HG03520 (cell line): ENCODE results near the gene PTP4A1.

Experiments
- ATAC-seq: cut with Tn5 transposase; IDR thresholded peaks from one replicate; pipeline ENCODE4 v1.9.1; 2021; ENCODE audit warnings: mild to moderate bottlenecking, moderate library complexity; ENCODE audit not compliant: unreplicated experiment

Gene PTP4A1

DNA sequence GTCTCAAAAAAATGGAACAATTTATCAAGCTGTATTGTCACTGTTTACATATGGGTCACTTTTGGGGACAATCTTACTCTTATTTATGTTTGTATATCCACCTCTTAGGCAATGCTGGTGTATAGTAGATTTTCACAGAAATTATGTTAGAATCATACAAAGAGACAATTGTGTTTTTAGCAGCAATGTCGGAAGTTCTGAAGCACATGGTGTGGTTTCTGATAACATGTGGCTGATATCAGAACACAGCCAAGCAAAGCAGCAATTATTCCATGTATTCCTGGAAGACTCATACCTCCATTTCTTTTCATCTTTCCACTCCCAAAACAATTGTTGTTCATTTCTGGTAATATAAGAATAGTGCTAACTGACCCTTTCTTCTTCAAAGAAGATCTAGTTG, 17.5 kb upstream of the PTP4A1 start:
- no peak for ATAC-seq

DNA sequence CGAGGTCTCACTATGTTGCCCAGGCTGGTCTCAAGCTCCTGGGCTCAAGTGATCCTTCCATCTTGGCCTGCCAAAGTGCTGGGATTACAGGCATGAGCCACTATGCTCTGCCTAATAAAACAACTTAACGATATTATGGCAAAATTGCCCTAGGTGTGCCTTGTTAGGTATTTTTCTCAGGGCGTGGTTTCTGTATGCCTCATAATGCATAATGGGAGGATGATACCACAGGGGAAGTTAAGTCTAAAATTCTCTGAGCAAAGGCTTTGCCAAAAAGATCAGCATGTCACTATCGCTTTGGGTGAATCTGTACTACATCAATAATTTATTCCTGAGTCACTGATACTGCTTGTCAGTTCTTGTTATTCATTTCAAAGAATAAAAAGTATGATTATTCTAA, 15.9 kb upstream of the PTP4A1 start:
- ATAC-seq = no peak

DNA sequence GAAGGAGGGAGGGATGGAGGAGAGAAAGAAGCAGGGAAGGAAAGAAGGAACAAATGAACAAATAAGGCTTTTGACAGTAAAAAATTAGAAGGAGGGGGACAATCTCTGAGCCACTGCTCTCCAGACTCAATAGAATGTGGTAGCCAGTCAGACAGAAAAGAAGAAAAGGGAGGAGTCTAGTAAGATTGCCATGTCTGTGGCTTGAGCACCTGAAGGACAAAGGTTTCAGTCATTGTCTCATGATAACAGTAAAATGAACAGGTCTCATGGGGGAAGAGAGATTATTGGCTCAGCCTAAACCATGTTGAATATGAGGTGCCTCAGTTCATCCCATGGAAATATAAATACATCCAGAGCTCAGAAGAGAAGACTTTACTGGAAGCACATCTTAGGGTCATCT, 14.0 kb upstream of the PTP4A1 start:
- peak; percentile 76 for ATAC-seq

DNA sequence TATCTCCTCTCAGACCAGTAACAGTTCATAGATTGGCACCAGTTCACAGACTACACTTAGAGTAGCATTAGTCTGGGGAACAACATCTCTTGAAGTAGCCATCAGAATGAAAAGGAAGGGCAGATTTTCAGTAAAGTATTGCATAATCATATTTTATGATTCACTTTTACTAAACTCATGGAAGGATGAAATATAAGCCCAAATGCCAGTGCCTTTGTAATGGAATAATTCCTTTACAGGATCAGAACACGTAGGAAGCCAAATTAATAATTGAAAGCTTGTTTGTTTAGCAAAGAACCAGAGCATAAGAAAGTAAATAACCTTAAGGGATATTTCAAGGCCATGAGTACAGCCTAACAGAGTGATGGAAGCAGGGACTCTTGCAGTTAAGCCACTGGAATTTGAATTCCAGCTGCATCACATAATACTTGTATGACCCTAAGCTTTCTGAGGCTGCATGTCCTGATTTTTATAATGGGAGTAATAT, 11.4 kb upstream of the PTP4A1 start:
- no peak for ATAC-seq

DNA sequence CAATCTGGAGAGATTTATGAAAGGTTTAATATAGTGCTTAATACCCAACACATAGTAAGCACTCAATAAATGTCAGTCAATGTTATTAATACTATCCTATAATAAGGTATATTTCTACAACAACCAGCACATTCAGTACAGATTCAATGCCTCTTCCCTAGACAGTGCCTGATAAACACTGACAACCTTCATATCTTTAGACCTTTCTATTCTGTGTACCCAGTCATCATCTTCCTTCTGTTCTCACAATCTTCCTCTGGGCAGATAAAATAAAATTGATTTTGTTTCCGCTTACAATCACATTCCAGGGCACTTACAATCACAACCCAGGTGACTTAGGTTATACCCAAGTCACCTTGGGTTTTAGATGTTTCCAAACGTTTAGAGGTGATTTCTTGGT, 11.0 kb upstream of the PTP4A1 start:
- no peak for ATAC-seq

DNA sequence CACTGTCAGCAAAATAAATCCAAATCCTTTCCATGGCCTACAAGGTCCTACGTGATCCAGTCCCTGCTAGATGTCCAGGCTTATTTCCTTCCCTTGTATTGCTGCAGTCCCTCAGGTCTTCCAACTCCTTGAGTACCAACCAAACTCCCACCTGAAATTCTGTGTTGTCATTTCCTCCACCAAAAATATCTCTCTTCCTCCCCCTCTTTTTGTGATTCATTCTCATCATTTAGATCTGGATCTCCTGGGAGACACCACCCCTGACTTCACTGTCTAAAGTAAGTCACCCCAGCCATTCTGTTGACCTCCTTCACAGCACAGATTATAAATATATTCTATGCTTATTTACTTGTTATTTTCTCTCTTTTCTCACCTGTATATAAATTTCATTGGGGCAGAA, 9.0 kb upstream of the PTP4A1 start:
- no peak for ATAC-seq

DNA sequence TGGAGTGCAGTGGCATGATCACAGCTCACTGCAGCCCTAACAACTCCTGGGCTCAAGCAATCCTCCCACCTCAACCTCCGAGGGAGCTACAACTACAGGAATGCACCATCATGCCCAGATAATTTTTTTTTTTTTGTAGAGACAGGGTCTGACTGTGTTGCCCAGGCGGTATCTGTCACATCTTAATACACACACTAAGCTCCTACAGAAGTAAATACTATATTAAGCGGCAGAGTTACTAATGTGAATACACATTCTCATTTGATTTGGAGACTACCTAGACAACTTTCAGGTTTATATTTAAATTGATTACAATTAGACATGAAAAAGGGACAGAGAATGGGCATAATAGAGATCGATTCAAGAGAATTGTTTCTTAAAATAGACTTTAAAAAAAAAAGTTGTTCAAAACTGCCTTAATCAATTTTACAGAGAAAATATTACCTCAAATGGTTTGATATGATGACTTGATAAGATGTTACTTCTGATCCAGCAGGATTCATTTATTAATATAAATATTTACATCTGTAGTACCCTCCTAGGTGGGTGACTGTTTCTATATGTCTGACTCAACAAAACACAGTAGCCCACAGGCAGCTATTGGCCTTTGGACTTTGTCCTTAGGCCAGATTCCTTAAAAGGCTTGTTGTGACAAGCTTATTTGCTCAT, 7.1 kb upstream of the PTP4A1 start:
- no peak for ATAC-seq

DNA sequence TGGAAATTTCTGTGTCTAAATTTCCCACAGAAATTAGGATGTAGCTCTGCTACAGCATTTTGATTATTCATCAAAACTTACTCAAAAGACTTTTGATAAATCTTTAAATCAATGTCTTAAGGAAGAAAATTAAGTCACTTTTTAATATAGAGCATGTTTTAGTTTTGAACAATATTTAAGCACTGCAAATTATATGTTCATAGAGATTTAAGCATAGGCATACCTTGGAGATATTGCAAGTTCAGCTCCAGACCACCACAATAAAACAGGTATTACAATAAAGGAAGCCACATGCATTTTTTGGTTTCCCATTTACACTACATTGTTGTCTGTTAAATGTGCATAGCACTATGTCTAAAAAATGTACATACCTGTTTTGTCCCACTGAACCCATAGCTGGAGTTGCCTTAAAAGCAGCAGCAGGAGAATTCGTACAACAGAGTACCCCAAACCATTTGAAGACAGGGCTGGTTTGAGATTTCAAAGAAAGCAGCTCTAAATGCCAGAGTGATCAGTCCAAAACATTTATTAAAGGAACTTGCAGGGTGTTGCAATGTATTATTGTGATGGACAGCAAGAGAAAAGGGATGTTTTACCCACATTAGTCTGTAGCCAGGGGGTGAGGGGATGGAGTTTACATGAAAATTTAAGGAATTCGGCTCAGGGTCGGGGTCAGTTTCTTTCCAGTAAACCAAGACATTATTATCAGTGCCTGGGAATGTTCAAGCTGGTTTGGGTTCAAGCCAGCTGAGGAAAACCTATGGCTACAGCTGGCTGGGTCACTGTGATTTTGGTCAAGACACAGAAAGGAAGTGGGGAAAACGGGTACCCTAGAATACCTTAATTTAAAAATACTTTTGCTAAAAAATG, 6.3 kb upstream of the PTP4A1 start:
- ATAC-seq = no peak

DNA sequence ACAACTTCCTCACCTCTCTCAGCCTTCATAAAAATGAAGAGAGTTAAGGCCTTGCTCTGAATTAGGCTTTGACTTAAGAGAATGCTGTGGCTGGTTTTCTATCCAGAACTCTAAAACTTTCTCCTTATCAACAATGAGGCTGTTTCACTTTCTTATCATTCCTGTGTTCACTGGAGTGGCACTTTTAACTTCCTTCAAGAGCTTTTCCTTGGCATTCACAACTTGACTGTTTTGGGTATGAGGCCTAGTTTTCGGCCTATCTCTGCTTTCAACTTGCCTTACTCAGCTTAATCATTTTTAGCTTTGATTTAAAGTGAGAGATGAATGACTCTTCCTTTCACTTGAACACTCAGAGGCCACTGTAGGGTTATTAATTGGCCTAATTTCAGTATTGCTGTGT, 4.3 kb upstream of the PTP4A1 start:
- no peak for ATAC-seq

DNA sequence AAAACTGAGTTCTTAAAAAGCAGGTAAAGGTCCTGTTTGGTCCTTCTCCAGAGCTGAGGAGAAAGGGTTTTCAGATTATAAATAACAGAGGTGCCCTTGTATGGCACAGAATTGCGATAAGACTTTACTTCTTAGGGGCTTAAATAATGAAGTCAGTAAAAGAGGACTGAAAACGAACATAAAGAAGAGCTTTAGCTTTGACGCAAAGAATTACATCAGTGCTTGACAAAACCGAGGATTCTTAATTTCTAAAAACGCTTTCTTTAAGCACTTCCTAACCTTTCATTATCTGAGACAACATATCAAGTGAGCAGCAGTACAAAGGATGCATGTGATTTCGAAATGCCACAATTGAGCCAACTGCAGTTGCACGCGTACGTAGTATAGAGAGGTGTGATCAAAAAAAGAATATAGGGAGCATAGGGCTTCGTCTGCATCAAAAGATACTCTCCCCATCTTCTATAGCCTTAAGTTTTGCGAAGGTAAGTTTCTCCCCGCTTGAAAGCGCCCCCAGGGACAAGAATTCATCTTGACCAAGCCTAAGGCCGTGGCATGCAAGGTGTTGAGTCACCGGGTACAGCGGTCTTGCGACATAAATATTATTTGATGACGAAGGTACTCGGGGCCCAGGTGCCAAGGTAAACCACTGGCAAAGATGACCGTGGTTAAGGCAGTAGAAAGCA, 778 bp upstream of the PTP4A1 start:
- peak; percentile 3 for ATAC-seq

DNA sequence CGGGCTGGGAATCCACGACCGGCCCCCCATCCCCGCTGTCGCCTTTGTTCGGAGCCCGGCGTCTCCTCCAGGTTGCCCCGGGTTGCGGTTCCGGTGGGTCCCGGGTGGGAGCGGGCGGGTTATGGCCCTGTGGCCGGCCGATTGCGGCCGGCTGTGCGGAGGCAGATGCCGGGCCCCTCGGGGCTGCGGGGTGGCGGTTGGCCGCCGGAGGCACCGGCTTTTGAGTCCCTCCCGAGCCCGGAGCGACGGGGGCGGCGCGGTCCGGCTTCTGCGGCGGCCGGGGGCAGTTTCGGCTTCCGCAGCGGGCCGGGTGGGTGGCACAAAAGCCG, 431 bp downstream of the PTP4A1 start:
- ATAC-seq = no peak

DNA sequence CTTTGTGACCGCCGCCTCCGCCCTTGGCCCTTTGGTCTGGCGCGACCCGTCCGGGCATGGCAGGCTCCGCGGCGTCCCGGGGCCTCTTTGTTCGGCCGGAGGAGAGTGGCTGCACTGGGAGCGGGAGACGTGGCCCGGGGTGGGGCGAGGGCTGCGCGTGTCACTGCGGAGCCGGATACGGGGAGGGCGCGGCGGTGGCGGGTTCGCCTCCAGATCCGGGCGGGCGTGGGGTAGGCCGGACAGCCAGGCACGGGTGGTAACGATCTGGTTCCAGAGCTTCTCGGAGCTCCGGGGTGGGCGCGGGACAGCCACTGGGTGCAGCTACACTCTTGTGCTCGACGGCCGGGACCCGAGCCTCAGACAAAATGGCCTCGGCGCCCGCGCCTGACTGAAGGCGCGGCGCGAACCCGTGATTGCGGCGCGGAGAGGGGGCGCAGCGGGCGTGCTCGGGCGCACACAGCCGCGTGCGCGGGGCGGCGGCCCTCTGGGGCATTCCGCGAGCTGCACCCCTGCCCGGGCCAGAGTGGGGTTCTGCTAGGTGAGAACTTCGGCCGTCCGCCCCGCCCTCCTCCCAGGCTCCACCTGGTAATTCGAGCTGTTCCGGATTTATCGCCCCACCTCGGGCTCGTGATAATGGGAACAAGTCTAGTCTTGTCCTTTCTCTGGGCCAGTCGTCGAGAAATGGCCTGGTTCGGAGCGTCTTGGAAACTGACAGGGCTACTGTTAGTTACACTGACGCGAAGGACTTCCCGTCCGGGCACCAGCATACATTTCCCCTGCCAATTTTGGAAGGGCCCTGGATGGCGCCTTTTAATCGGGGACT, 1.0 kb downstream of the PTP4A1 start:
- peak; percentile 39 for ATAC-seq

DNA sequence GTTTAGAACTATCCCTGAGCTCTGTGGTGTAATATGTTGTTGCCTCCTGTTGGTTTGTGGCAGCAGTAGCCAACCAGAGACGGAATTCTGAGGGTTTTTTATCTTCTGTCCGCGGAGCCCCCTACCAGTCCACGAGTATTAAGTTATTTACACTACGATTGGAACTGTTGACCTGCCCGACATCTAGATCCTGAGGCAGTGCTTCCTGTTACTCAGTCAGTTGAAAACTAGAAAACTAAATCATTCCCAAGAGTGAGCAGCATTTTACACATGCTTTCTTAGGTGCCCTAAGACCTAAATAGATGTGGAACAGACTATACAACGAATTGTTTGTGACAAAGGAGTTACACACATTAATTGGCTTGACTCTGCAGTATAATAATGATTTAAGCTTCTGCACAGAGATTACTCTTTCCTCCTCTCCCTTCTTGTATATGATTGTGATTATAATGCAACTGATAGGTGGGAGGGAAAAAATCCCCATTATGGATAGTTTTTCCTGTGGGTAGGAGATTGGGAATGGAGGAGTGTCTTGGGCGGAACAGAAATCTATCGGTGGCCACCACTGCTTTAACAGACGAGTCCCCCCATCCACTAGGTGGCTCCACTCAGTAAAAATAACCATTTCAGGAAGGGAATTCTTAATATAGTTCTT, 1.7 kb downstream of the PTP4A1 start:
- ATAC-seq = no peak

DNA sequence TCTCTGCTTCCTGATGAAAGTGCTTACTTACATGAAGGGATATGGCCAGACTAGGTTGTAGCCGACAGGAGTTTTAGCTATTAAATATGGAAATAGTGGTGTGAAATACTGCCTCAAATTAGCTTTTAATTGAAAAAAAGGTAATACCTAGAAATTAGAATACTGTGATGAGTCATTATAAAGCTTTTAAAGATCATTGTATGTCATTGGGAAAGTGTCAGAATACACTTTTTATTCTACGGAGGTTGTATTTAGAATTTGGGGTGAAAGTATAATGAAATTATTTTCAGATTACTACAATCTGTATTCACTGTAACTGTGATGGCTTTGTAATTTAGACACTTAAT, 2.2 kb downstream of the PTP4A1 start:
- ATAC-seq = no peak

DNA sequence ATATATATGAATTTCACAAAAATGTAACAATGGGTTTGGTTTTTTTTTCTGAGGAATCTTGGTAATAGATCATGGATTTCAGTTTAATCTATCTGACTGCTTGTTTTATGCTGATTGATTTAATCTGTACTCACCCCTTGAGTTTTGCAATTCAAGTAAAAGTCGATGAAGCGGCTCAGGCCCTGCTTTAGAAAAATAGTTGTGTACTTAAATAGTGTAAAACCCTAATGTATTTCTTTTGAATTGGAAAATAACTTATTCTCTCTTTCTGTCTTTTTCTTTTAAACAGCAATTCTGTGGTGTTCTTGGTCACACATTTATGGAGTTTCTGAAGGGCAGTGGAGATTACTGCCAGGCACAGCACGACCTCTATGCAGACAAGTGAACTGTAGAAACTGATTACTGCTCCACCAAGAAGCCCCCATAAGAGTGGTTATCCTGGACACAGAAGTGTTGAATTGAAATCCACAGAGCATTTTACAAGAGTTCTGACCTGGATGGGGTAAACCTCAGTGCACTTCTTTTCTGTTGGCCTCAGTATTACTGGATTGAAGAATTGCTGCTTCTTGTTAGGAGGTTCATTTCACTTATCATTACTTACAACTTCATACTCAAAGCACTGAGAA, 4.0 kb downstream of the PTP4A1 start:
- no peak for ATAC-seq

DNA sequence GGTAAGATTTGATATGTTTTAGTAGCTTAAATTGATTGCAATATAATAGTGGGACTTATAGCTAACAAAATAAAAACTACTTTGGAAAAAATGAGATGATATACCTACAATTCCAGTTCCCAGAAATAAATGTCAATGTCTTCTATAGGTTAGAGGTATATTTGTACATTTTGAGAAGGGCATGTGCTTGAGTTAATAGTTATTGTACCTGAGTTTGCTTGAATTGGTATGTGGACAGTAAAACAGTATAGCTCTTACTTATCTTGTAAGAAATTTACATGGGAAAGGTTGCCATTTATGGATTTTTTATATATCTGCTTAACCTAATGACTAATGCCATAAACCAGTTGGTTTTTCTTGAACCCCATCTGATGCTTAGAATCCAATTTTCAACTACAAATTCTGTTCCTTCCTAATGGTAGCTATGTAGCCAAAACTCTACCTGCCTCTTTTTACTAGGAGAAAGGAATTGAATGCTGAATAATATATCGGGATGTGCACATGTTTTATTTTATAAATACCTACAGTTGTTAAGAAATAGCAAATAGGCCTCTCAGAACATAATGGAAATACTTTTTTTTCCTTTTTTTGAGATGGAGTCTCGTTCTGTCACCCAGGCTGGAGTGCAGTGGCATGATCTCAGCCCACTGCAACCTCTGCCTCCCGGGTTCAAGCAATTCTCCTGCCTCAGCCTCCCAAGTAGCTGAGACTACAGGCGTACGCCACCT, 4.9 kb downstream of the PTP4A1 start:
- no peak for ATAC-seq

DNA sequence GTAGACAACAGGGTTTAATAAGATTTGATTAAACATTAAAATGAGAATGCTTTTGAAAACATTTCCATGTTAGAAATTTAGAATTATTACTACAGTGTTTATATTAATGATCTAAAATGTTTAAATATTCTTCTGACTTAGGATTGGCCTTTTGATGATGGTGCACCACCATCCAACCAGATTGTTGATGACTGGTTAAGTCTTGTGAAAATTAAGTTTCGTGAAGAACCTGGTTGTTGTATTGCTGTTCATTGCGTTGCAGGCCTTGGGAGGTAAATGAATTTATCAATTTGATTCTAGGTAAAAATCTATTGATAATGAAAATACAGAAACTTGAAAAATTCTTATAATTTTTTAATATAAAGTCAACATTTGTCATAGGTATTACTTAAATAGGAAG, 6.5 kb downstream of the PTP4A1 start:
- ATAC-seq = no peak

DNA sequence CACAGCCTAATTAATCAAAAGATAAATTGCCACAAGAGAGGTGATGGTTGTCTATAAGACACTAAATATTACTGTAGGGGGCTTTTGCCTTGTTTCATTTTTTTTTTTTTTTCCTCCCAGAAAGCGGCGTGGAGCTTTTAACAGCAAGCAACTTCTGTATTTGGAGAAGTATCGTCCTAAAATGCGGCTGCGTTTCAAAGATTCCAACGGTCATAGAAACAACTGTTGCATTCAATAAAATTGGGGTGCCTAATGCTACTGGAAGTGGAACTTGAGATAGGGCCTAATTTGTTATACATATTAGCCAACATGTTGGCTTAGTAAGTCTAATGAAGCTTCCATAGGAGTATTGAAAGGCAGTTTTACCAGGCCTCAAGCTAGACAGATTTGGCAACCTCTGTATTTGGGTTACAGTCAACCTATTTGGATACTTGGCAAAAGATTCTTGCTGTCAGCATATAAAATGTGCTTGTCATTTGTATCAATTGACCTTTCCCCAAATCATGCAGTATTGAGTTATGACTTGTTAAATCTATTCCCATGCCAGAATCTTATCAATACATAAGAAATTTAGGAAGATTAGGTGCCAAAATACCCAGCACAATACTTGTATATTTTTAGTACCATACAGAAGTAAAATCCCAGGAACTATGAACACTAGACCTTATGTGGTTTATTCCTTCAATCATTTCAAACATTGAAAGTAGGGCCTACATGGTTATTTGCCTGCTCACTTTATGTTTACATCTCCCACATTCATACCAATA, 7.8 kb downstream of the PTP4A1 start:
- no peak for ATAC-seq

DNA sequence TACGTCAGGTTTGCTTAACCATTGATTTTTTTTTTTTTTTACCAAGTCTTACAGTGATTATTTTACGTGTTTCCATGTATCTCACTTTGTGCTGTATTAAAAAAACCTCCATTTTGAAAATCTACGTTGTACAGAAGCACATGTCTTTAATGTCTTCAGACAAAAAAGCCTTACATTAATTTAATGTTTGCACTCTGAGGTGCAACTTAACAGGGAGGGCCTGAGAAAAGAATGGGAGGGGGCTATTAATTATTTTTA, 8.4 kb downstream of the PTP4A1 start:
- ATAC-seq = no peak
